ENCODE data around the gene MZT1. TPM values are rescaled to one million over a fixed set of nuclear protein-coding genes. Genes with fewer than 3 reads are reported as not detected.

Gene MZT1
- total RNA-seq, 1 experiment from 2014 or later, result 21.3 TPM

GRCh38 chr13:72662548-72662947 is 64.9 kb downstream of the MZT1 start:
- H4K91ac ChIP-seq (ENCODE audit: insufficient read length, low read depth, low read length), result no peak overlapping the region
- no peak overlapping the region for H2BK5ac ChIP-seq (ENCODE audit: insufficient read length, low read length)
- no peak overlapping the region for H3K27ac ChIP-seq (ENCODE audit: insufficient read length, low read depth, low read length)
- H3K4me2 ChIP-seq (ENCODE audit: insufficient read depth, insufficient read length, low read length), result no peak overlapping the region
- no peaks in the 10 kb centered on the region for H3K27me3 ChIP-seq (ENCODE audit: insufficient read depth, low read length)
- Mint-ChIP-seq H3K4me1 (peaks cover 4% of the 10 kb centered on the region in 2 experiments; a peak in 3 of 4 replicates), H3K9me3 (peaks cover 0 to 2% of the 10 kb centered on the region in 2 experiments; a peak in 1 of 5 replicates), H3K27me3 (ENCODE audit: low read depth) (no peaks in the 10 kb centered on the region; the same call in 1 of the 2 replicates), H3K36me3 (ENCODE audit: insufficient read depth in 1 of 3, low read depth in 3 of 3) (no peaks in the 10 kb centered on the region), H3K4me3 (no peak overlapping the region), H3K27ac (no peak overlapping the region)
- H4K8ac ChIP-seq (replicated peaks; ENCODE audit: insufficient read length, low read depth, low read length), result no peak overlapping the region
- TF ChIP-seq, protein P1, sequence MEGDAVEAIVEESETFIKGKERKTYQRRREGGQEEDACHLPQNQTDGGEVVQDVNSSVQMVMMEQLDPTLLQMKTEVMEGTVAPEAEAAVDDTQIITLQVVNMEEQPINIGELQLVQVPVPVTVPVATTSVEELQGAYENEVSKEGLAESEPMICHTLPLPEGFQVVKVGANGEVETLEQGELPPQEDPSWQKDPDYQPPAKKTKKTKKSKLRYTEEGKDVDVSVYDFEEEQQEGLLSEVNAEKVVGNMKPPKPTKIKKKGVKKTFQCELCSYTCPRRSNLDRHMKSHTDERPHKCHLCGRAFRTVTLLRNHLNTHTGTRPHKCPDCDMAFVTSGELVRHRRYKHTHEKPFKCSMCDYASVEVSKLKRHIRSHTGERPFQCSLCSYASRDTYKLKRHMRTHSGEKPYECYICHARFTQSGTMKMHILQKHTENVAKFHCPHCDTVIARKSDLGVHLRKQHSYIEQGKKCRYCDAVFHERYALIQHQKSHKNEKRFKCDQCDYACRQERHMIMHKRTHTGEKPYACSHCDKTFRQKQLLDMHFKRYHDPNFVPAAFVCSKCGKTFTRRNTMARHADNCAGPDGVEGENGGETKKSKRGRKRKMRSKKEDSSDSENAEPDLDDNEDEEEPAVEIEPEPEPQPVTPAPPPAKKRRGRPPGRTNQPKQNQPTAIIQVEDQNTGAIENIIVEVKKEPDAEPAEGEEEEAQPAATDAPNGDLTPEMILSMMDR (conservative IDR thresholded peaks at IDR 0.05), result no peak
- no peaks in the 10 kb centered on the region for H3K9me3 ChIP-seq (ENCODE audit: control insufficient read depth, low read depth, low read length)
- no peak overlapping the region for H2AFZ ChIP-seq (ENCODE audit: low read length)
- no peaks in the 10 kb centered on the region for H3K79me2 ChIP-seq (ENCODE audit: insufficient read depth, low read length)
- no peak overlapping the region for H3K56ac ChIP-seq (ENCODE audit: insufficient read length, low read depth, low read length)
- no peak overlapping the region for H3K23ac ChIP-seq (ENCODE audit: insufficient read length, low read depth, low read length)
- no peaks in the 10 kb centered on the region for H4K20me1 ChIP-seq (ENCODE audit: control insufficient read depth, insufficient read depth, insufficient read length)
- no peak overlapping the region for H2AK5ac ChIP-seq (ENCODE audit: insufficient read length, low read length)
- H3K18ac ChIP-seq (ENCODE audit: insufficient read length, low read depth, low read length), result no peak overlapping the region
- no peak overlapping the region for H3K14ac ChIP-seq (ENCODE audit: insufficient read depth, low read length)
- no peak overlapping the region for H3K9ac ChIP-seq (ENCODE audit: extremely low read depth, insufficient read length, low read length)
- no peak for DNase-seq
- no peak overlapping the region for H2BK12ac ChIP-seq (ENCODE audit: insufficient read length, low read depth, low read length)
- no peak overlapping the region for H2BK15ac ChIP-seq (ENCODE audit: low read depth, low read length)
- no peaks in the 10 kb centered on the region for H3K4me1 ChIP-seq (ENCODE audit: insufficient read depth, low read length)
- no peak overlapping the region for H3K4ac ChIP-seq (ENCODE audit: low read depth, low read length)
- H3T11ph ChIP-seq (ENCODE audit: low read length), result no peak overlapping the region
- no peak overlapping the region for H4K5ac ChIP-seq (ENCODE audit: insufficient read length, low read depth, low read length)
- H3K79me1 ChIP-seq (ENCODE audit: insufficient read depth, low read depth, low read length, poor library complexity, severe bottlenecking), result no peaks in the 10 kb centered on the region
- H3K23me2 ChIP-seq (ENCODE audit: insufficient read length, low read depth, low read length, poor library complexity, severe bottlenecking), result no peaks in the 10 kb centered on the region
- H2BK20ac ChIP-seq (ENCODE audit: low read depth, low read length, poor library complexity, severe bottlenecking), result no peak overlapping the region
- H2BK120ac ChIP-seq (ENCODE audit: low read depth, low read length, poor library complexity, severe bottlenecking), result no peak overlapping the region

Other genes with a start within 250 kb of the MZT1 start
- 16.5 and 17.0 TPM in 2 replicates for gene BORA, start 294 bp upstream of the MZT1 start, total RNA-seq (2021)
- gene DIS3, start 54.3 kb upstream of the MZT1 start, total RNA-seq (2021), result 47.3 and 48.1 TPM in 2 replicates
- 10.7 and 12.7 TPM in 2 replicates for gene PIBF1, start 54.5 kb upstream of the MZT1 start, total RNA-seq (2021)